Measurements from ENCODE around the gene CLIP1.

CLIP1 gene

DNA sequence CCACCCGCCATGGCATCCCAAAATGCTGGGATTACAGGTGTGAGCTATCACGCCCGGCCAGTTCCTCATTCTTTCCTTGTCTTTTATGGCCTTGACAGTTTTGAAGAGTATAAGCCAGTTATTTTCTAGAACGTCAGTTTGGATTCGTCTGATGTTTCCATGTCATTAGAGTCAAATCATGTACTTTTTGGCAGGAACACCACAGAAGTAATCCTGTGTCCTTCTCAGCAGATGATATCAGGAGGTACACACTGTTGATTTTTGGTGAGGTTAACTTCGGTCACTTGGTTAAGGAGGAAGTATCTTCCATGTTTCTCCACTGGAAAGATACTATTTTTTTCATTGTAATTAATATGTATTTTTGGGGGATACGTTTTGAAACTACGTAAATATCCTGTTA, 131.0 kb downstream of the CLIP1 start:
- DNase-seq (ENCODE audit: low read depth) = no peak
- TF ChIP-seq, protein P1, sequence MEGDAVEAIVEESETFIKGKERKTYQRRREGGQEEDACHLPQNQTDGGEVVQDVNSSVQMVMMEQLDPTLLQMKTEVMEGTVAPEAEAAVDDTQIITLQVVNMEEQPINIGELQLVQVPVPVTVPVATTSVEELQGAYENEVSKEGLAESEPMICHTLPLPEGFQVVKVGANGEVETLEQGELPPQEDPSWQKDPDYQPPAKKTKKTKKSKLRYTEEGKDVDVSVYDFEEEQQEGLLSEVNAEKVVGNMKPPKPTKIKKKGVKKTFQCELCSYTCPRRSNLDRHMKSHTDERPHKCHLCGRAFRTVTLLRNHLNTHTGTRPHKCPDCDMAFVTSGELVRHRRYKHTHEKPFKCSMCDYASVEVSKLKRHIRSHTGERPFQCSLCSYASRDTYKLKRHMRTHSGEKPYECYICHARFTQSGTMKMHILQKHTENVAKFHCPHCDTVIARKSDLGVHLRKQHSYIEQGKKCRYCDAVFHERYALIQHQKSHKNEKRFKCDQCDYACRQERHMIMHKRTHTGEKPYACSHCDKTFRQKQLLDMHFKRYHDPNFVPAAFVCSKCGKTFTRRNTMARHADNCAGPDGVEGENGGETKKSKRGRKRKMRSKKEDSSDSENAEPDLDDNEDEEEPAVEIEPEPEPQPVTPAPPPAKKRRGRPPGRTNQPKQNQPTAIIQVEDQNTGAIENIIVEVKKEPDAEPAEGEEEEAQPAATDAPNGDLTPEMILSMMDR (IDR thresholded peaks at IDR 0.05; ENCODE audit: insufficient read depth, low read depth, low read length, missing control alignments) = no peak
- H3K4me3 ChIP-seq (ENCODE audit: low read depth, low read length) = no peak overlapping the region

DNA sequence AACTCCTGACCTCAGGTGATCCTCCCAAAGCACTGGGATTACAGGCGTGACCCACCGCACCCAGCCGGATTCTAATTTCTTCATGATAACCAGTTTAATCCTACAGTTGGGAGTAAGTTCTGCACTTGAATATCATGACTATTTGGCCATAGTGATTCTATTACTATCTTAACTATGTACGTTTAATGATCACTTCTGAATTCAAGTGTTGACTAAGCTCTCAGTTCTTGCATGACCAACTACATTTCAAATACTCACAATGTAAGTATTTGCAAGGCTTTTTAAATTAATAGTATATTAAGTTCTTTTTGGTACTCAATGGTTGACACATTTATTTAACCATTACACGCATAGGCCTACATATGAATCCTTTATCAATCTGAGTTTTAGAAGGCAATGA, 138.8 kb downstream of the CLIP1 start:
- TF ChIP-seq, protein P1 (IDR thresholded peaks at IDR 0.05; ENCODE audit: insufficient read depth, low read depth, low read length, missing control alignments) = no peak
- DNase-seq (ENCODE audit: low read depth) = no peak
- no peak overlapping the region for H3K4me3 ChIP-seq (ENCODE audit: low read depth, low read length)

DNA sequence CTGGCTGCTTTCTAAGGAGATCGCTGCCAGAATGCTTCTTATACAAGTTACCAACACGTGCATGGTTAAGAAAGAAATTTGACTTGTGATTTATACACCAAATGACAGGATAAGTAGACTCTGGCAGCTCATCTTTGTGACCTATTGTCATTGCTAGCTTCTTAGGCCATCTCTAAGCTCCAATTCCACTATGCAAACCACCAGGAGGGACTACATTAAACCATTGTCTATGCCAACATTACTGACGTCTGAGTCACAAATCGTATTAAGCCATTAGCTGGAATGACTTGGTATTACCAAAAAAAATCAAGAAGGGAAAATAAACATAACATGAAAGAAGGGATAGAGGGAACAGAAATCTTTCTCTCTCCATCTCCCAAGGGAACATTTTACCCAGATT, 140.4 kb downstream of the CLIP1 start:
- no peak for DNase-seq (ENCODE audit: low read depth)
- no peak overlapping the region for H3K4me3 ChIP-seq (ENCODE audit: low read depth, low read length)
- TF ChIP-seq, protein P1 (IDR thresholded peaks at IDR 0.05; ENCODE audit: insufficient read depth, low read depth, low read length, missing control alignments) = no peak

DNA sequence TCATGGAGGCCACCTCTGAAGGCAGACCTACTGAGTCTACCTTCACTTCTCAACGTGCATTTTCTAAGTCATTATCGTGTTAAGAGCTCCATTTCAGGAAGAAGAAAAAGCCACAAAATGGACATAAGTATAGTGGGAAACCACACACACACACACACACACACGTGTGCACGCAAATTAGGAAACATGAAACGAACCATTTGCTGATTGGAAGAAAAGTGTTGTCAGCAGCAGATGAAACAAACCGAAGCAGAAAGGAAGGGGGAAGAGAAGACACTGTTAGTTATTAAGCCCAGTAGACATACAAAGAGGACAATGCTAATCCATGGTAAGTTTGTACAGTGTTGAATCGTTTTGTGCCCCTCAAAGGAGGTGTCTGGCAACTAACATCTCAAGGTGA, 146.2 kb downstream of the CLIP1 start:
- DNase-seq (ENCODE audit: low read depth) = no peak
- H3K4me3 ChIP-seq (ENCODE audit: low read depth, low read length) = no peak overlapping the region
- TF ChIP-seq, protein P1 (IDR thresholded peaks at IDR 0.05; ENCODE audit: insufficient read depth, low read depth, low read length, missing control alignments) = no peak

DNA sequence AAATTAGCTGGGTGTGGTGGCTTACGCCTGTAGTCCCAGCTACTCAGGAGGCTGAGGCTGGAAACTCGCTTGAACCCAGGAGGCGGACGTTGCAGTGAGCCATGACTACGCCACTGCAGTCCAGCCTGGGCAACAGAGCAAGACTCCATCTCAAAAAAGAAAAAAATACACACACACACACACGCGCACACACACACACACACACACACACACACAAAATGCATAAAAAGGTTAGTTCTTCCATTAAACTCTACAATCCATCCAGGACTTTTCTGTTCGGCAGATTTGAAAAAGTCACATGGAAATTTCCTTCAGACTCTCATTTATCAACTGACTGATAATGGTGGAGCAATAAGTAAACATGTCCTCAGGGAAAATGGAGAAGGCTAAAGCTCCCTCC, 147.0 kb downstream of the CLIP1 start:
- TF ChIP-seq, protein P1 (IDR thresholded peaks at IDR 0.05; ENCODE audit: insufficient read depth, low read depth, low read length, missing control alignments) = no peak
- H3K4me3 ChIP-seq (ENCODE audit: low read depth, low read length) = no peak overlapping the region
- DNase-seq (ENCODE audit: low read depth) = no peak

DNA sequence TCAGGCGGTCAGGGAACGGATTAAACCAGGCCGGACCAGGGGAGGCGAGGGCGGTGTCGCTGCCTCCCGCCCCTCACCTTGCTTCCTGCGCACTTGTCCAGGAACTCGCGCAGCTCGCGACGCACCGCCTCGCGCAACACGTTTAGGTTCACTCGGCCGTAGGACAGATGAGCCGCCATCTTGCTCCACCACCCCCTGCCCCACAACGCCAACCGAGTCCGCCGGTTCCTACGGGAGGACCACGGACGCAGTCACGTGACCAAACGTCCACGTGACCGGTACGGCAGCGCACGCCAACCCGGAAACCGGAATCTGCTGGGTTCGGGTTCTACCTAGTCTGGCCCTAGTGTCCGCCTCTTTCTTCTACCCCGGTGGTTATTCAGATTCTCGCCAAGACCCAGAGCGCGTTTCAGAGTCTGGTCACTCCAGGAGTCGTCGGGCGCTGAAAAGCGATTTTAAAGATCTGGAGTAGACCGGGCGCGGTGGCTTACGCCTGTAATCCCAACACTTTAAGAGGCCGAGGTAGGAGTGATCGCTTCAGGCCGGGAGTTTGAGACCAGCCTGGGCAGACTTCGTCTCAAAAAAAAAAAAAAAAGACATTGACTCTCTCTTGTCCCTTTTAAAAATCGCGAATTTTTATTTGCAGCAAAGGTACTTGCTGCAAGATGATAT, 156.1 kb downstream of the CLIP1 start, which contains the start of gene VPS33A:
Gene VPS33A, minus strand, starts transcription at position 265 of the 672 bp plus-strand sequence. Its CDS starts 86 bp downstream, at position 179.
- DNase-seq (ENCODE audit: low read depth) = peak; percentile 99
- TF ChIP-seq, protein P1 (IDR thresholded peaks at IDR 0.05; ENCODE audit: insufficient read depth, low read depth, low read length, missing control alignments) = no peak
- H3K4me3 ChIP-seq (ENCODE audit: low read depth, low read length) = peak within 1 kb of the TSS; percentile 91

DNA sequence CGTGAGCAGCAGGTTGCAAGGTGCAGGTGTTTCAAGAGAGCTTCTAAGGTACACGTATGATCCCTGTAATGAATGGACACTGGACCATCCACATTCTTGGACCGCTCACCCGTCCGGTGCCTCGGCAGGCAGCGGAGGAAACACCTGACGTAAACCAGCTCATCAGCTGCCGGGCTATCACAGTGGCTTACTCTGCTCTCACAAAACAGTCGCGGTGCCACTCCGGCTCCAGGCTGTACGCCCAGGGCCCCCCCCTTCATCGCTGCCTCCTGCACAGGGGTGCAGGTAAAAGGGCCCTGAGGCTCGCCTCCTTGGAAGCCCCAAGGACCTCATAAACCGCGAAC, 156.6 kb downstream of the CLIP1 start:
- TF ChIP-seq, protein P1 (IDR thresholded peaks at IDR 0.05; ENCODE audit: insufficient read depth, low read depth, low read length, missing control alignments) = no peak
- DNase-seq (ENCODE audit: low read depth) = peak; percentile 53
- peak overlapping the region; percentile 91 for H3K4me3 ChIP-seq (ENCODE audit: low read depth, low read length)
